EH (cell line): ENCODE results near the gene ERICH6.

Experiments
- DNase-seq: peaks from one replicate; pipeline ENCODE4 v3.0.0-alpha.2; 2015; ENCODE audit warnings: low read depth

ERICH6 gene

DNA sequence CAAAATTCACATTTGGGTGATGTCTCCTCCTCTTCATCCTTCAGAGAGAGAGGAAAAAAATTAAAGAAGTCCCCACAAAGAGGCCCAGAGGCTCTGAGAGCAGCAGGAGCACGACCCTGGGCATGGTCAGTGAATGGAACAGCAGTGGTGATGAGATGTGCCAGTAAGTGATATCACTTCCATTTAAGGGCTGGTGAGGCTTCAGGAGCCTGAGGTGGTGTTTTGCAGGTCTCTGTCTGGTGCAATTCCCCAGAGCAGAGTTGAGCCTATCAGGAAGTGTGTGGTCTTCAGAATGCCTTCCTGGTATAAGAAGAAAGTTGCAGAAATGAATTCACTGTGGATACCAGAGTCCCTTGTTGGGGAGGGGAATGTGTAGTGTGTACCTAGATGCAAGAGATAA, 21.4 kb downstream of the ERICH6 start:
- DNase-seq: no peak

DNA sequence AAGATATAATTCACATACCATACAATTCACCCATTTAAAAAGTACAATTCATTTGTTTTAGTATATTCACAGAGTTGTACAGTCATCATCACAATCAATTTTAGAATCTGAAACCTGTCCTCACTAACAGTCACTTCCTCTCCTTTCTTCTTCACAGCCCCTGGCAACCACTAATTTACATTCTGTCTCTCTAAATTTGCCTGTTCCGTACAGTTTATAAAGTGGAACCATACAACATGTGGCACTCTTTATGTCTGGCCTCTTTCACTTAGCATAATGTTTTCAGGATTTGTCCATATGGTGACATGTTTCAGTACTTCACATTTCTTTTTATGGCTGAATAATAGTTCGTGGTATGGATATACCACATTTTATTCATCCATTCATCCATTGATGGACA, 22.7 kb downstream of the ERICH6 start:
- DNase-seq: no peak

DNA sequence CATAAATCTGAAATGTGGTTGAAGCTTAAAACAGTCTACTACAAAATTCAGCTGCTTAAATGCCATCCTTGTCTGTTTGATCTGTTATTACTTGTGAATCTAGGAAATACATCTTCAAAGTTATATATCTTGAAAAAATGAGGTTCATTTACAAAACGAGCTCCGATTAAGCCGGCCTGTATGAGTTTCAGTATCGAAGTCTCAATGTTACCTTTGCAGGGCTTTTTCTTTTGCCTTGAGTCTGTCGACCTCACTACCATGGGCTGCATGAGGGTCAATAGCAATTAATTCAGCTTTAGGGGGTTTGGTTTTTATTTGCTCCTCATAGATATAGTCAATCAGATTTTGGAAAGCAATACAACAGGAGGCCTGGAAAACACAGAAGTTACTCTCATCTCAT, 23.2 kb downstream of the ERICH6 start:
- no peak for DNase-seq

DNA sequence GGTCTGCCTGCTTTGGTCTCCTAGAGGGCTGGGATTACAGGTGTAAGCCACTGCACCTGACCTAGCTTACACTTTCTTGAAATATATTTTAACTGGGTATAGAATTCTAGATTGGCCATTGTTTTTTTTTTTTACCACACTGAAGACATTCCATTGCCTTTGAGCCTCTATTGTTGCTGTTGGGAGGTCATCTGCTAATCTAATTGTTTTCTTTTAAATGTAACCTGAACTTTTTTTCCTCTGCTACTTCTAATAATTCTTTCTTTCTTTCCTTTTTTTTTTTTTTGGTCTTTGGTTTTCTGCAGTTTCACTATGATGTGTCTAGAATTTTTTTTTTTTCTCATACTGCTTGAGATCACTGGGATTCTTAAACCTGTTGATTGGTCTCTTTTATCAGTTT, 28.1 kb downstream of the ERICH6 start:
- no peak for DNase-seq

DNA sequence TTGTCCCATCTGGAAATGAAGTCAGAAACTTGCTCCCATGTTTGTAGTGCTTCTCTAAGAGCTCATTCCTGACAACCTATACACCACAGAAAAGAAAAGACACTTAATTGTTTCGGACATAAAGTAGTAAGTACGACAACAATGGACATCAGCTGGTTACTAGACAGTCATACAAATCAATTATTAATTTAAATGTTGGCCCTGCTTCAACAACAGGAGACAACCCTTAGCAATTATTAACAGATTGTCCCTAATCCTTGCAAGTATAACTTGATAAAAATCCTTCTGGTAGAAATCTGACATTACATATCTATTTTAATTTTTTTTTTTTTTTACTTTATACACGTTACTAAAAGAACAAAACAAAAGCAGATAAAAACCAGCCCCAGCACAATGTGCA, 29.8 kb downstream of the ERICH6 start:
- no peak for DNase-seq

DNA sequence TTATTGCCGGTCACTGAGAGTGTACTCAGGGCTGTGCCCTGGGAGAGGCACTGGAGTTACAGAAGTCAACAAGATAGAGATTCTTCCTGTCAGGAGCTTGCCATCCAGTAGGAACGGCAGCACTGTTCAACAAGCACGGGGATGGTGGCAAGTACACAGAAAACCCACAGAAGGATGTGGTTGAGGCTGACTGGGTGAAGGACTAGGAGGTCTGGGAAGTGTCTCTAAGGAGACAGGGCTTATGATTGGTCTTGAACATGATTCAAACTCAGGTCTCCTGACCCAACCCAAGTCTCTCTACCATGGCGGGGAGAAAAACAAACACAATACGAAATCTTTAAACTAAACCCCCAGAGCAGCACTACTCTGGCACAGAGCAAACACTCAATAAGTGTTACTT, 37.6 kb downstream of the ERICH6 start:
- no peak for DNase-seq

DNA sequence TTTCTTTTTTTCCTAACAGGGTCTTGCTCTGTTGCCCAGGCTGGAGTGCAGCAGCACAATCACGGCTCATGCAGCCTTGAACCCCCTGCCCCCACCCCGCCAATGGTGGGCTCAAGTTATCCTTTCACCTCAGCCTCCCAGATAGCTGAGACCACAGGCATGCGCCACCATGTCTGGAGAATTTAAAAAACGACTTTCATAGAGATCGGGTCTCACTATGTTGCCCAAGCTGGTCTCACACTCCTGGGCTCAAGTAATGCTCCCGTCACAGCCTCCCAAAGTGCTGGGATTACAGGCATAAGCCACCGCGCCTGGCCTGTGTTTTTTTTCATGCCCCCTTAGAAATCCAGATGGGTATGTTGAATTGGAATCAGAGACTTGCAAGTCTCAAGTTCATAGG, 40.3 kb downstream of the ERICH6 start:
- DNase-seq: no peak

DNA sequence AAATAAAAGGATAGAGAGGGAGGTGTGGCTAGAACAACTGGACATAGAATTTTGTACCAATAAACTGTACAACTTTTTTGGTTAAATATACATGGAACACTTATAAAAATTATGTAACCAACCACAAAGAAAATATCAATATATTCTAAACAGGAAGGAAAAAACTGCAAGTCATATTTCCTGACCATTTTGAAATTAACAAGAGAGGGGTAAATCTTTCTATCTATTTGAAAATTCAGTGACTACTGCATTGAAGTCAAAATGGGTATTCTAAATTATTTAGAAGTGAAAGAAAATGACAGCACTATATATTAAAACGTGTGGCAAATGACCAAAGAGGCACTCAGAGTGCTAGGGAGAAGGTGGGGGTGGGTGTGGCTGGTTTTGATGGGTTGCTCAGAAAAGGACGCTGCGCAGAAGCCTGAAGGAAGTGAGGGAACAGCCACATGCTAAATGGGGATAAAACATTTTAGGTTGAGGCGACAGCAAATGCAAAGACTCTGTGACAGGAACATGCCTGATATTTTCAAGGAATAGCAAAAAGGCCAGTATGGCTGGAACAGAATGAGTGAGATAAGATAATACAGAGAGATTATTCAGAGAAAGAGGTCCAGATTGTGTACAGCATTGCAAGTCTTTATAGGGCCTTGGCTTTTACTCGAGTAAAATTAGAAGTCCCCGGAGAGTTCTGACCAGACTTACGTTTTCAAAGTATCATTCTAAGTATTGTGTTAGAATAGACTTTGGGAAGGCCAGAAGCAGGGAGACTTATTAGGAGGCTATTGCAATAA, 41.1 kb downstream of the ERICH6 start:
- DNase-seq: no peak

DNA sequence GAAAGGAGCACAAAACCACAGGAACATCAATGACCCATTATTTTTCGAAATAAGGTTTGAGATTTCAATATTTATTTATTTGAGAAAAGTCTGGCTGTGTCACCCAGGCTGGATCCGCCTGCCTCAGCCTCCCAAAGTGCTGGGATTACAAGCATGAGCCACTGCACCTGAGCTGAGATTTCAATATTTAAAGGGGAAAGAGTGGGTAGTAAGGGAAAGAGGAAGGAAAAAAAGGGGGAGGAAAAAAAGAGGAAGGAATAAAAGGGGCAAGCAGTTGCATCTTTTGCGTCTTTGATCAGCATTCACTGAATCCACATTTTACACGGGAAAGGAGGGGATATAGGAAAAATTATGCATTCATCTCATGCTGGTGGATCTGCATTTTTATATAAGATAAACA, 47.4 kb downstream of the ERICH6 start:
- no peak for DNase-seq

DNA sequence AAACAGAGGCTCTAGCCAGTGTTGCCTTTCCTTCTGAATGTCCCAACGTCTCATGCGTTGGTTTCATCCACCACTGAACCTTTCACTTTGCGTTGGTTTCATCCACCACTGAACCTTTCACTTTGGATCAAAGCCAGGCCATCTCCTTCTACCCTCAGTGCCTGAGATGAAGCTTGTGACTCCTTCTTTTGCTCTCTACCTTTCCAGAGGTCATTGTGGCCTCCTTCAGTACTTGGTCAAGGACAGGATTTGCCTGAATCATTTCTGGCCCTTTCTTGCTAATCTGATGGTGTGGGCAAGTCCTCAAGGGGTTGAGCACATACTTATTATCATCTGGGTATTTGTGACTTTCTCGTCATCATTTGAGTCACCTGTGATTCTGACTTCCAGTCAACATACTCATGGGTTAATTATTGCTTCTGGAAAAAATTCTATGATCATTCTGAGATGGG, 50.6 kb downstream of the ERICH6 start:
- no peak for DNase-seq

DNA sequence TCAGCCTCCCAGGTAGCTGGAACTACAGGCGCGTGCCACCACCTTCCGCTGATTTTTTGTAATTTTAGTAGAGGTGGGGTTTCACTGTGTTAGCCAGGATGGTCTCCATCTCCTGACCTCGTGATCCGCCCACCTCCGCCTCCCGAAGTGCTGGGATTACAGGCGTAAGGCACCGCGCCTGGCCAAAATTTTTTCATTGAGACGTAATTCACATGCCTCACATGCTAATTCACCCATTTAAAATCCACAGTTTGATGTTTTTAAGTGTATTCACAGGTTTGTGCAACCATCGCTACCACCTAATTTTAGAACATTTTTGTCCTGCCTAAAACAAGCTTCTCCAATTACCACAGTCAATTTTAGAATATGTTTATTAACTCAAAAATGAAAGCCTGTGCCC, 63.5 kb downstream of the ERICH6 start:
- DNase-seq: no peak

DNA sequence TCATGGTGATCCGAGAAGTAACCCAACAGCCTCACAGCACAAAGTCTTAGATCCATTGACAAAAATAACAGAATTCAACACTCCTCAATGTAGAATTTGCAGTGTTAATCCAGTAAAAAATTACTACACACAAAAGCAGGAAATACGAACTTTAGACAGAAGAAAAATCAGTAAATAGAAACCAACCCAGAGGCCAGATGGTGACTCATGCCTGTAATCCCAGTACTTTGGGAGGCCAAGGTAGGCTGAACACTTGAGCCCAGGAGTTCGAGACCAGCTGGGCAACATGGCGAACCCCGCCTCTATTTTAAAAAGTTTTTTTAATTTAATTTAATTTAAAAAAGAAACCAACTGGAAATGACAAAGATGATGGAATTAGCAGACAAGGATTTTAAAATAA, 64.5 kb downstream of the ERICH6 start:
- peak; percentile 21 for DNase-seq

DNA sequence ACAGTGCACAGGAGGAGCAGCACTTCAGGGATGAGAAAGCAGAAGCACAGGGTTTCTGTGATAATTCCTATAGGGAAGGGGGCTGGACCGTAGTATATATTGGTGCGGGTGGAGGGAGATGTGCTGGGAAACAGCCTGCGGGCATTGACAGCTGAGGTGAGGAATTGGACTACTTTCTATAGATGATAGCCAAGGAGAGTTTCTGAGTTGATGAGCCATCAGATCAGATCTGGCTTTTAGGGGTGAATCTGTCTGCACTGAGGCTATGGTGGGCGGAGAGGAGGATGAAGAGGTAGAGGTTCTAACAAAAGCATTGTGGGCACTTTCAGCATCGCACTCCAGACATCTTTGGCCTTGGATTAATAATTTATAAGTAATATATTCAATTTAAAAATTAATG, 67.5 kb downstream of the ERICH6 start:
- DNase-seq: no peak

DNA sequence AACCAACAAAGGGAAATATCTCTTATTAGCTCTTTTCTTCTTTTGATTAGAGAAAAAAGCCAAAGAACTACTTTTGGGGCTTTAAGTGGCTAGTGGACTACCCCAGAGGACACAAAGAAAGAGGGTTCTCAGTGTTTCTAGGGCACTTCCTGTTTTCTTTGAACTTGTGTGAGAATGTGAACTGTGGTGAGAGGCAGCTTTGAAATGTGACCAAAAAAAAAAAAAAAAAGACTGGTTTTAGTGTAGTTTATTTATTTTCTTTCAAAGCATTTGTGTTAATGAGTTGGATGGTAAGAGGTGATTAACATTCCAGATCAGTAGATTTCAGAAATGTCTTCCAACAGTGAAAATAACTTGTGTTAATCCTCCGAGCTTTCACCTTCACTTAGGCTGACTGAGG, 68.2 kb downstream of the ERICH6 start:
- peak; percentile 25 for DNase-seq

DNA sequence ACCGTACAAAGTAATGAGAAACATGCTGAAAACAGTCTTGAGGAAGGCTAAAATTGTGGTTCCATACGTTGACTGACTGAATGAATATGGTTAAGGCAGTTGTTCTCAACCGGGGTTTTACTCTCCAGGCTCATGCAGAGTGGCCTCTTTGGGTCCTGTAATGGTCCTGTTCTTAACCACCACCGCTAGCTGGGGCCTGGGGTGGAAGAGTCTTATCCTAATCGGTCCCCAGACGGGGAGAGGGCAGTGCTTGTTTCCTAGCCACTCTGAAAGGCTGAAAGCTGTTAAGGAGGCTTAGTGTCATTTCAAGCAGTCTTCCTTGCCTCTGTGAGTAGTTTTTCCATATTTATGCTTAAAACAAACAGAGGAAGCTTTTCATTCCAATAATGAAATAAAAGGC, 68.6 kb downstream of the ERICH6 start:
- no peak for DNase-seq

DNA sequence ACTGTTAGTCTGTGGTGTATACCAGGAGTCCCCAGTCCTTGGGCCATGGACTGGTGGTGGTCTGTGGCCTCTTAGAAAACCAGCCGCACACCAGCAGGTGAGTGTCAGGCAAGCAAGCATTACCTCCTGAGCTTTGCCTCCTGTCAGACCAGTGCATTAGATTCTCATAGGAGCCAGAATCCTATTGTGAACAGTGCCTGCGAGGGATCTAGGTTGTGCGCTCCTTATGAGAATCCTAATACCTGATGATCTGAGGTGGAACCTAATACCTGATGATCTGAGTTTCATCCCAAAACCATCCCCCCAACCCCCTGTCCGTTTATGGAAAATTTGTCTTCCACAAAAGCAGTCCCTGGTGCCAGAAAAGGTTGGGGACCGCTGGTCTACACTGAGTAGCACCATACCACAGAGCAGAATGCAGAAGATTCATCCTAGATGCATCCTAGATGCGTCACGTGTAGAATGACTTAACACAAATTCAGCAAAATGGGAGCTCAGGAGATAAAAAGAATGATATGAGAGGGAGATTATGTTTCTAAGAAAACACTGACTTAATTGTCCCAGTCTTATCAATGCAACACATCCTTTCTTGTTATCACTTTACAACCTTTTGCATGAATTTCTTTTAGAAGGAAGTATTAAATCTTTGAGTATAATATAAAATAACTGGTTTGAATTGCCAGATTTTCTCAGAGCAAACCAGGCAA, 72.1 kb downstream of the ERICH6 start:
- DNase-seq: no peak

DNA sequence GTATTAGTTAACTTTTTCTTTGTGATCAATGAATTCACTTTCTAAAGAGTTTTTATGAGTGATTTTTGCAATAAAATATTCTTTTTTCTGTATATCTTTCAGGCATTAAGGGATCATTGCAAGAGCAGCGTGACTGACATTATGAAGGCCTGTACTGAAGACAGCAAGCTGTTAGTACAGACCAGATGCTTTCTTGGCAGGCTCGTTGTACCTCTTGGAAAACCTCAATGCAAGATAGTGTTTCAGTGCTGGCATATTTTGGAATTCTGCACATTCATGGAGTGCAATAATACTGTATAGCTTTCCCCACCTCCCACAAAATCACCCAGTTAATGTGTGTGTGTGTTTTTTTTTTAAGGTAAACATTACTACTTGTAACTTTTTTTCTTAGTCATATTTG, 76.2 kb downstream of the ERICH6 start:
- DNase-seq: no peak

DNA sequence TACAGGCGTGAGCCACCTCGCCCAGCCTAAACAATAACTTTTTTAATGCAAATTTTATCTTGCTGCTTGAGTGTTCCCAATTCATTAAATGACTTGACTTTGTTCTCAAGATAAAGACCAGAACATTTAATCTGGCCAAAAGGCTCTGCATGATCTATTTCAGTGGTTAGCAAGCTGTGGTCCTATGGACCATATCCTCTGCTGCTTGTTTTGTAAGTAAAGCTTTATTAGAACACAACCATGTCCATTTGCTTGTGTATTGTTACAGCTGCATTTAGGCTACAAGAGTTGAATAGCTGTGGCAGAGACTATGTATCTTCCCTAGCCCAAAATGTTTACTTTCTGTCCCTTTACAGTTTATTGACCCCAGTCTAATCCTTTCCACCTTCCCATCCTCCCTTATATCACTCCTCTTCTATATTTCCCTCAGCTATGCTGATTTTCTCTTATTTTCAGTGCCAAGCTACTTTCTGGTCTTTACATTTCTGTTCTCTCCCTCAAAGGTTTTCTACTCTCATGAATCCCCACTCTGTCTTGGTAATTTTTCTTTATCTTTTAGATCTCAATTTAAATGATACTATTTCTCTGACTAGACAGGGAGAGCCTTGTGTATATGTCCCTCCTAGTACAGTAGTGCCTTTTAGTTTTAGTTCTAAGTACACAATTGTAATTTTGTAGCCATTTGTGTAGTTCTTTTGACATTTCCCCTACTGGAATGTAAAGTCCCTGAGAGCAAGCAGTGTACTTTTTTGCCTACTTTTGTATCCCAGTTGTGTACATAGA, 77.4 kb downstream of the ERICH6 start:
- no peak for DNase-seq

DNA sequence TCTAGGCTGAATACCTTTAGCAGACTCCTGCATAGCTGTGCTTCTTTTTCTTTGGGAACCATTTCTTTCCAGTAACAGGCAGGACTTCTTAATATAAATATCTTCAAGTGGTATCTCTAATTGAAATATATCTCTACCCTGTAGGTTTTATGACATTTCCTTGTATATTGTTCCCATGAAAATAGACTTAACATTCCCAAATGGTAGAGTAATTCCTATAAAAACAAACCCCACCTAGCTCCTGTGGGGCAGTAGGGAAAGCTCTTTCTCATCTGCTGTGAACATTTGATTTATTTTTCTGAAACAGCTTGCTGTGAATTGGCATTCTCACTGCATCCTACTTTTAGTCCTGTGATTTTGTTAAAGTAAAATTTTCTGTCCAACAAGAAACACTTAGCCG, 79.8 kb downstream of the ERICH6 start:
- DNase-seq: peak; percentile 59

DNA sequence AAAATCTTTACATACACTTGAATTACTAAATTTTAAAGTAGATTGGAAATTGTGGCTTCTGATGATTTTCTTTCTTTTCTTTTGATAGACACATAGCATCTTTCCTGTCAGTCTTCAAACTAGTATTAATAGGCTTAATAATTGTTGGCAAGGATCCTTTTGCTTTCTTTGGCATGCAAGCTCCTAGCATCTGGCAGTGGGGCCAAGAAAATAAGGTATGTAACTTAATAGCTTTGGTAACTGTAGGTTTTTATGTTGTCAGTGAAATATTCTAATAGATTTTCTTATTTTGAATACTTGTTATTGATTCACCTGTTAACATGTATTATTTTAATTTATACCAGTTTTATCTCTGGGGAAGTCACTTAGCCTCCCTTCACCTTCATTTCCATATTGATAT, 80.8 kb downstream of the ERICH6 start:
- DNase-seq: peak; percentile 11

DNA sequence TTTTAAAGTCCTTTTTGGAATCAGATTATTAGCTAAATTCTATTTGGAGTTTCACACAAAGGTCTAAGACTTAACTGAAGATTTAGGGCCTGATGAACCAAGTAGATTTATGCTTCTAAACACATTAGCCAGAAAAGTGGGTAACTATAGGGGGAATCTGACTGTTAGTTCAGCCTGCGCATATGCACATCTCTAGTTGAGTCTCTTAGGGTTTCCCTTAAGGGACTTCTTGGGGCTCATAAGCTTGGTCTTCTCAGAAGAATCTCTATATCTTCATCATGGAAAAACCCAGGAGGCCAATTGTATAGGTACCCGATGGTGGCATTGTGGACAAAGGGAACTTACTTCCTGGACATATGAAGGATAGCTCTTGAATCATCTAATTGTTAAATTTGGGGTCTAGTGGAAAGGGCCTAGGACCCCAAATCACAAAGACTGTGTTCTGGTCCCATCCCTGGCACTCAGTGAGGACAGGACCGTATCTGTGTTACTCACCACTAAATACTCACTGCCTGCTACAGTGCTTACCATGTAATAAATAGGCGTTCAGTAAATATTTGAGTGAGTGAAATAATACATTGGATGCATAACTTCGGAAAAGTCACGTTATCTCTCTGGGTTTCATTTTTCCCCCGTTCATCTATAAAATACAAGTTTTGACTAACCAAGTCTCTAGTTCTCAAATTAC, 83.6 kb downstream of the ERICH6 start:
- DNase-seq: no peak

DNA sequence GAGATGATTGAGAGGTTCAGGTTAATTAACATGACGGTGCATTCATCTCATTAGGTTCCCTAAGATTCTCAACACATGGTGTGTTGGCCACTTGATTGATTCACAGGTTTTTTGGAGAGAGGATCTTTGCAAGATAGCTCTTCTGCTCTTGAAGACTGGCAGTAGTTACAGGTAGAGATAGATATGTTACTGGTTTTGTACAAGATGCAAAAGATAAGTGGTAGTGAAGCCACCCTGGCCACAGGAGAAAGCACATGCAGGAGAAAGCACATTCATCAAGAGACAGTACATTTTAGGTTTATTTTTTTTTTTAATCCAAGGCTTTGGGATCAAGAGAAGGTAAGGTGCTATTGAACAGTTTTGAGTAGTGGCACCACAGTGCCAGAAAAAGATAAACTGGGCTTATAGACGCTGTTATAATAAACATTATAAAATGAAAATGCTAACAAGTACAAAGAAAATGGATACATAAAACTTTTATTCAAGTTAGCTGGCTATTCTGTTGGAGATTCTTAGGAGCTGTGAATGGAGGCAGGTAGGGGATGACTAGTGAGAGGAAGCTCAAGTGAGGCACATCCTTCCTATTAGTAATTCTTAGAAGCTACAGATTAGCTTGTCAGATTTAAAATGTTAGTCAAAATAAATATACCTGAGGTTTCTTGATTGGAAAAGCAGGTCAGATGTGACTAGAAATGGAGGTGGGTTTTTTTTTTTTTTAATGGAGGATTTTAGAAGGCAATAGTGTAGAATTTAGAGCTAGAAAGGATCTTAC, 89.8 kb downstream of the ERICH6 start:
- DNase-seq: no peak
